Fibroblast of lung (primary cell): ENCODE data around the gene KIF20A. TPM values are rescaled to one million over a fixed set of nuclear protein-coding genes. Genes with fewer than 3 reads are reported as not detected.

Experiments
- DNase-seq, 2 donors: peaks; one replicate each; pipeline versions ENCODE4 v3.0.0 to v3.0.0-alpha.2; 2010; ENCODE audit warnings: low read depth in 2 of 2
- H2AFZ ChIP-seq: 2 replicates; pipeline ENCODE4 v1.5.1; 2012; ENCODE audit warnings: low read length, control low read depth, inconsistent platforms
- H3K27ac ChIP-seq: 2 replicates; pipeline ENCODE4 v1.5.1; 2011; ENCODE audit warnings: low read length, control low read depth; ENCODE audit not compliant: insufficient read depth
- H3K27me3 ChIP-seq: 2 replicates; pipeline ENCODE4 v1.5.1; 2011; ENCODE audit warnings: mild to moderate bottlenecking, low read length; ENCODE audit not compliant: control insufficient read depth, insufficient read depth
- H3K36me3 ChIP-seq: 2 replicates; pipeline ENCODE4 v1.5.1; 2011; ENCODE audit warnings: low read length; ENCODE audit not compliant: control insufficient read depth, insufficient read depth
- H3K4me1 ChIP-seq: 2 replicates; pipeline ENCODE4 v1.5.1; 2011; ENCODE audit warnings: low read length; ENCODE audit not compliant: control insufficient read depth, insufficient read depth; ENCODE audit errors: extremely low read depth
- H3K4me2 ChIP-seq: 2 replicates; pipeline ENCODE4 v1.5.1; 2011; ENCODE audit warnings: low read length, control low read depth; ENCODE audit not compliant: insufficient read depth; ENCODE audit errors: extremely low read depth
- H3K4me3 ChIP-seq, 4 experiments: fragments of 200-600 bp in 1 of 4; sonication (generic) in 1 of 4; replicated peaks in 1 of 4; 2 replicates each; pipeline ENCODE4 v1.5.1; 2011 to 2016; ENCODE audit warnings: low read length in 4 of 4, low read depth in 3 of 4, mild to moderate bottlenecking in 3 of 4, control low read depth in 2 of 4, inconsistent platforms in 1 of 4, mixed read lengths in 1 of 4; ENCODE audit not compliant: insufficient read depth in 1 of 4; ENCODE audit errors: control extremely low read depth in 1 of 4
- H3K79me2 ChIP-seq: 2 replicates; pipeline ENCODE4 v1.5.1; 2012; ENCODE audit warnings: mild to moderate bottlenecking, low read length, inconsistent platforms; ENCODE audit not compliant: control insufficient read depth, insufficient read depth
- H3K9ac ChIP-seq: 2 replicates; pipeline ENCODE4 v1.5.1; 2011; ENCODE audit warnings: mild to moderate bottlenecking, low read length, control low read depth; ENCODE audit not compliant: insufficient read depth
- H3K9me3 ChIP-seq: 2 replicates; pipeline ENCODE4 v1.5.1; 2012; ENCODE audit warnings: low read depth, low read length; ENCODE audit not compliant: control insufficient read depth, insufficient read depth
- H4K20me1 ChIP-seq: 2 replicates; pipeline ENCODE4 v1.5.1; 2011; ENCODE audit warnings: low read length; ENCODE audit not compliant: control insufficient read depth, insufficient read depth; ENCODE audit errors: extremely low read depth
- CTCF ChIP-seq, 2 donors: IDR thresholded peaks in 1 of 2; conservative IDR thresholded peaks in 1 of 2; 1 replicate in 1 of 2; 2 replicates in 1 of 2; pipeline ENCODE4 v1.5.1; 2011 to 2012; ENCODE audit warnings: low read length in 2 of 2, control low read depth in 1 of 2, inconsistent platforms in 1 of 2, low read depth in 1 of 2, mild to moderate bottlenecking in 1 of 2
- EZH2 ChIP-seq: IDR thresholded peaks from 2 replicates; pipeline ENCODE4 v1.5.1; 2012; ENCODE audit warnings: low read length, control low read depth, mild to moderate bottlenecking; ENCODE audit errors: missing control alignments
- polyA plus RNA-seq, 2 donors: library from polyadenylated mRNA; depleted of rRNA in 1 of 2; stranded (reverse) in 1 of 2; unstranded in 1 of 2; fragments of >200 nt; gene quantifications; 2 replicates each; pipeline ENCODE4 v1.2.1, GENCODE V29; 2011 to 2012; ENCODE audit warnings: missing spikeins in 1 of 2
- total RNA-seq: library from RNA; depleted of rRNA; stranded (reverse); fragments of >200 nt; gene quantifications from 2 replicates; pipeline ENCODE4 v1.2.1, GENCODE V29; 2014

KIF20A gene
- total and polyA plus RNA-seq, 2 donors (not counting 1 experiment from before 2014, with no cell fraction given) = 17.4 to 23.8 TPM

- DNase-seq = peak in 1 of 2 donors; percentile 4
- no peaks in the 10 kb centered on the region for H3K9me3 ChIP-seq
- peak overlapping the region; percentile 38 for H3K9ac ChIP-seq
- no peak for TF ChIP-seq EZH2
- no peak for TF ChIP-seq CTCF (conservative IDR thresholded peaks at IDR 0.05 in 1 of 2, IDR thresholded peaks at IDR 0.05 in 1 of 2; ENCODE audit: low read depth in 1 of 2, low read length in 2 of 2)
- peaks cover 48% of the 10 kb centered on the region for H3K79me2 ChIP-seq
- H3K36me3 ChIP-seq = peaks cover 7% of the 10 kb centered on the region
- H3K4me2 ChIP-seq = peak overlapping the region; percentile 97
- H2AFZ ChIP-seq = peak overlapping the region; percentile 51
- H3K27ac ChIP-seq = peak overlapping the region; percentile 65
- no peaks in the 10 kb centered on the region for H4K20me1 ChIP-seq
- H3K4me3 ChIP-seq = peak overlapping the region; percentile 49 to 98 (median 84)
- no peaks in the 10 kb centered on the region for H3K4me1 ChIP-seq
- no peaks in the 10 kb centered on the region for H3K27me3 ChIP-seq
Measured at GRCh38 chr5:138179277-138179857, 455 bp downstream of the KIF20A start.

- Histone ChIP-seq H3K27ac (no peak overlapping the region), H2AFZ (no peak overlapping the region)
Measured at GRCh38 chr5:138180183-138180782, 1.4 kb downstream of the KIF20A start.

More at GRCh38 chr5:138180183-138180782, 1.4 kb downstream of the KIF20A start:
- Histone ChIP-seq H3K36me3 (peaks cover 7% of the 10 kb centered on the region), H3K9me3 (no peaks in the 10 kb centered on the region), H3K27me3 (no peaks in the 10 kb centered on the region), H4K20me1 (no peaks in the 10 kb centered on the region), H3K4me3 (peak overlapping the region; percentile 49 to 98 (median 84)), H3K4me1 (no peaks in the 10 kb centered on the region), H3K9ac (no peak overlapping the region), H3K79me2 (peaks cover 44% of the 10 kb centered on the region), H3K4me2 (peak overlapping the region; percentile 97)
- no peak for TF ChIP-seq EZH2
- TF ChIP-seq CTCF (conservative IDR thresholded peaks at IDR 0.05 in 1 of 2, IDR thresholded peaks at IDR 0.05 in 1 of 2; ENCODE audit: low read depth in 1 of 2, low read length in 2 of 2) = peak; percentile 18 to 51
- DNase-seq = peak; percentile 48 to 65
